LNCAP (cell line): ENCODE data around the gene SSPN.

Experiments
- TF ChIP-seq, protein P1 (sequence below): fragments of 450-650 bp; IDR thresholded peaks from 2 replicates; pipeline ENCODE4 v1.5.1; 2017; ENCODE audit warnings: mild to moderate bottlenecking

The SSPN gene

DNA sequence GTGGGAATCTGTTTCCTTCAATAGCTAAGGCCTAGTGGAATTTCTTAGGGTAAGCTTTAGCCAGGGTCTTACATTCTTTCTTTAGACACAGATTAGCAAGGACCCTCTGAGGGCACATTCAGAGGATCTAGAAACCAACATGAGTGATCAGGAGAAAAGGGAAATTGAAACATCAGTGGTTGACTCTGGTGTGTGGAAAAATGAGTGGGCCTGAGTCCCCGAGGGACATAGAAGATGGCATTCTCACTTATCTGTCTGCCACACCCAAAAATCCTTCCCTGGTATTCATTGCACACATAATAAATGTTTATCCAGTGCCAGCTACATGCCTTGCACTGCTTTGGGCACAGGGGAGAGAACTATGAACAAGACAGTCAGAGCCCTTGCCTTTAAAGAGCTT lies 82.9 kb downstream of the SSPN start:
- TF ChIP-seq, protein P1, sequence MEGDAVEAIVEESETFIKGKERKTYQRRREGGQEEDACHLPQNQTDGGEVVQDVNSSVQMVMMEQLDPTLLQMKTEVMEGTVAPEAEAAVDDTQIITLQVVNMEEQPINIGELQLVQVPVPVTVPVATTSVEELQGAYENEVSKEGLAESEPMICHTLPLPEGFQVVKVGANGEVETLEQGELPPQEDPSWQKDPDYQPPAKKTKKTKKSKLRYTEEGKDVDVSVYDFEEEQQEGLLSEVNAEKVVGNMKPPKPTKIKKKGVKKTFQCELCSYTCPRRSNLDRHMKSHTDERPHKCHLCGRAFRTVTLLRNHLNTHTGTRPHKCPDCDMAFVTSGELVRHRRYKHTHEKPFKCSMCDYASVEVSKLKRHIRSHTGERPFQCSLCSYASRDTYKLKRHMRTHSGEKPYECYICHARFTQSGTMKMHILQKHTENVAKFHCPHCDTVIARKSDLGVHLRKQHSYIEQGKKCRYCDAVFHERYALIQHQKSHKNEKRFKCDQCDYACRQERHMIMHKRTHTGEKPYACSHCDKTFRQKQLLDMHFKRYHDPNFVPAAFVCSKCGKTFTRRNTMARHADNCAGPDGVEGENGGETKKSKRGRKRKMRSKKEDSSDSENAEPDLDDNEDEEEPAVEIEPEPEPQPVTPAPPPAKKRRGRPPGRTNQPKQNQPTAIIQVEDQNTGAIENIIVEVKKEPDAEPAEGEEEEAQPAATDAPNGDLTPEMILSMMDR = no peak

DNA sequence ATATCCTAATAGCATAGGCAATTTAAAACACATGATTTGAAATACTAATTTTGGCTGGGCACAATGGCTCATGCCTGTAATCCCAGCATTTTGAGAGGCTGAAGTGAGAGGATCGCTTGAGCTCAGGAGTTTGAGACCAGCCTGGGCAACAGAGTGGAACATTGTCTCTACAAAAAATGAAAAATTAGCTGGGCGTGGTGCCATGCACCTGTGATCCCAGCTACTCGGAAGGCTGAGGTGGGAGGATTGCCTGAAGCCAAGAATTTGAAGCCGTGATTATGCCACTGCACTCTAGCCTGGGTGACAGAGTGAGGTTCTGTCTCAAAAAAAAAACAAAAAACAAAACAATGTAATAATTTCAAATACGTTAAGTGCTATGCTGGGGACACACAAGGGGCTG lies 83.3 kb downstream of the SSPN start:
- TF ChIP-seq, protein P1 = no peak

DNA sequence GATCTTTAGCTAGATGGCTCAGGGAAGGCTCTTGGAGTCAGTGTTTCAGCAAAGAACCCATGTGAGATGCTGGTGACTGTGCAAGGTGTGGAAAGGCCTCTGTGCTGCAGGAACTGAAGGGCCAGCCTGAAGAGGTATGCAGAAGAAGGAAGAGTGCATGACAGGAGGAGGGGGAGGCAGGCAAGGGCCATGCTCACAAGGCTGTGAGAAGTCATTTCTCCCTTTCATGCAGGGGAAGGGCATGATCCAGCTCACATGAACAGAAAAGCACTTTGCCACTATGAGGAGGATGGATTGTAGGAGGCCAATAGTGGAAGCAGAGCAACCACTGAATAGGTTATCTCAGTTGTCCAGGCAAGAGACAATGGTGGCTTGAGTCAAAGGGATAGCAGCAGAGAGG lies 83.7 kb downstream of the SSPN start:
- TF ChIP-seq, protein P1 = no peak

DNA sequence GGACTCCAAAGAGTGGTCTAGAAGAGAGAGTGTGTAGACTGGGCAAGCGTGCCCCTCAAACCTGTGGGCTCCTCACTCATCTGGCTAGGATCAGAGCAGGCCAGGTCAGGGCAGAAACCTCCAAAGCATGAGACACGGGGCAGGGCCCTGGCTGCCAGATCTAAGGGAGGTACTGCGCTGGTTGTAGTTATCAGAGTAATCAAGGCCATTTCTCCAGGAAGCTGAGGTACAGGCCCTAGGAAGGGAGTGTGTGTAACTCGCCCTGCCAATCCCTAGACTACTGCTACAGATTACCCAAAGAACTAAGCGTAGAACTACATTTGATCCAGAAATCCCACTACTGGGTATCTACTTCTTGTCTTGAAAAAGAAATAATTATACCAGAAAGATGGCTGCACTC lies 84.5 kb downstream of the SSPN start:
- TF ChIP-seq, protein P1 = no peak

DNA sequence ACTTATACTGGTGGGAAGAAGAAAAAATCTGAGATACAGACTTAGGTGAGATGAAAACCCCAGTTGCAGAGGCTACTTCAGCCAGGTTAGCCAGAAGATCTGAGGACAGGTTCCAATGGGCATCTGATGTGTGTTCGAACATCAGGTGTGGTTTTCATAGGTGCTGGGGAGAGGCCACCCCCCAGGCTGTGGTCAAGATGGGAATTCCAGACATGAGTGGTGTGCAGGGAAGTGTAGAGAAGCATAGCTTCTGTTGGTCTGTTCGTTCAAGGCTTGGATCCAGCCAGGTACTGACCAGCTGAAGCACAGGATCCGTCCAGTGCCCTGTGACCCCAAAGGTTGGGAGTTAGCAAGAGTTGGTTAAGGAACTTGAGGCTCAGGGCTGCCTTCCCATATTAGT lies 85.5 kb downstream of the SSPN start:
- TF ChIP-seq, protein P1 = no peak

DNA sequence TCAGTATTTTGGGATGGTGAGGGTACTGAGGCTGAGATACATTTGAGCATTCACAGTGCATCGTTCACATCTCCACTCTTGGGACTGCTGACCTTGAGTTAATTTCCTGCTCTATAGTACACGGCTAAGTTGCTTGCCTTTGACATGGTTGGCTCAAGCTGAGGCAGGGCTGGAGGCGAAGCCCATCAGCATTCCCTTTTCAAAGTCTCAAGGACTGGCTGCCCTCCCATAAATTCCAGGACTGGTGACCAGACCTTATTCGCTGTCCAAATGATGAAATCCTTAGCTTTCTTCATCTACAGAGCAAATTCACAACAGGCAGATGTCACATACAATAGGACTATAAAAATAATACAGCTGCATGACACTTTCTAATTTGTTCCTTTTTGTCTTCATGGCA lies 85.9 kb downstream of the SSPN start:
- TF ChIP-seq, protein P1 = no peak

DNA sequence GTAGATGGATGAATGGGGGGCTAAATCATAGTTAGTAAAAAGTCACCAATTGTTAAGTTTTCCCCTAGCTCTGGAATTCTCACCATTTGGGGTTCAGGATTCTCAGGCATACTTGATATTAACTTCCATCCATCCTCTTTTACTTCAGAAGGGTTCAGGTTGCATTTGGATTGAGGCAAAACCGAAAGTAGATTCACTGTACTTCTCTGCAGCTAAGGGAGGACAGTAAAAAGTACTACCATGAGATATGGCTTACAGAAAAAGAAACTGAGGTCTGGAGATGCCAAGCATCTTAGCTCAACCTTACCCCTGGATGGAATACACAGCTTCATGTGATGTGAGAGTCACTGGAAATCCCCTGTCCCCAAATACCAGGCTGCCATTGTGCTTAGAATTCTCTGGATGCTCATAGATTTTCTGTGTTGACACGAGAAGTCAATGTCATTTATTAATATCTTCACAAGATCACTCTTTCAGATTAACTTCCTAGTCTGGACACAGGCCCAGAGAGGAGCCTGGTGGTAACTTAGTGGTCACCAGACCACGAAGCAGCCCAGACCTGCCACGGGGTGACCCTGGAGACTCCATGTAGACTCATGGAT lies 87.1 kb downstream of the SSPN start:
- TF ChIP-seq, protein P1 = no peak

DNA sequence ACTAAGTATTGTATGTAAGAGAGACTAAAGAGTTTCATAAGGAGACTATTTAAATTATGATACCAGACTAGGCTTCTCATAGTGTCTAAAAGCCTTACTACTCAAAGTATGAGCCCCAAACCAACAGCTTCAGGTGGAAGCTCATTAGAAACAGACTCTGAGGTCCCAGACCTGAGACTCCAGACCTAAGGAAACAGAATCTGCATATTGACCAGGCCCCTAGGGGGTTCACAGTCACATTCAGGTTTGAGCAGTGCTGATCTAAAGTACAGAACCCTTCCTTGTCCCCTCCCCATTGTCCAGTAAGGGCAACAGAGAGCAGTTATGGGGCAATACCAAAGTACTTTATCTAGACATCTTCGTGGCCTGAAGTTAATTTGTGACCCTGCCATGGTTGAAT lies 87.7 kb downstream of the SSPN start:
- TF ChIP-seq, protein P1 = no peak
